Fibroblast of skin of left quadriceps (primary cell): ENCODE measurements around the gene ELF1.
"Not testable (repeated sequence)": the region's sequence is repeated elsewhere in the genome, so short reads cannot be mapped to it uniquely, and the experiment has no call there.

Source experiments
- DNase-seq, 2 experiments: peaks; one replicate each; pipeline ENCODE4 v3.0.0-alpha.2; 2013; ENCODE audit warnings: low read depth in 2 of 2

Gene ELF1

DNA sequence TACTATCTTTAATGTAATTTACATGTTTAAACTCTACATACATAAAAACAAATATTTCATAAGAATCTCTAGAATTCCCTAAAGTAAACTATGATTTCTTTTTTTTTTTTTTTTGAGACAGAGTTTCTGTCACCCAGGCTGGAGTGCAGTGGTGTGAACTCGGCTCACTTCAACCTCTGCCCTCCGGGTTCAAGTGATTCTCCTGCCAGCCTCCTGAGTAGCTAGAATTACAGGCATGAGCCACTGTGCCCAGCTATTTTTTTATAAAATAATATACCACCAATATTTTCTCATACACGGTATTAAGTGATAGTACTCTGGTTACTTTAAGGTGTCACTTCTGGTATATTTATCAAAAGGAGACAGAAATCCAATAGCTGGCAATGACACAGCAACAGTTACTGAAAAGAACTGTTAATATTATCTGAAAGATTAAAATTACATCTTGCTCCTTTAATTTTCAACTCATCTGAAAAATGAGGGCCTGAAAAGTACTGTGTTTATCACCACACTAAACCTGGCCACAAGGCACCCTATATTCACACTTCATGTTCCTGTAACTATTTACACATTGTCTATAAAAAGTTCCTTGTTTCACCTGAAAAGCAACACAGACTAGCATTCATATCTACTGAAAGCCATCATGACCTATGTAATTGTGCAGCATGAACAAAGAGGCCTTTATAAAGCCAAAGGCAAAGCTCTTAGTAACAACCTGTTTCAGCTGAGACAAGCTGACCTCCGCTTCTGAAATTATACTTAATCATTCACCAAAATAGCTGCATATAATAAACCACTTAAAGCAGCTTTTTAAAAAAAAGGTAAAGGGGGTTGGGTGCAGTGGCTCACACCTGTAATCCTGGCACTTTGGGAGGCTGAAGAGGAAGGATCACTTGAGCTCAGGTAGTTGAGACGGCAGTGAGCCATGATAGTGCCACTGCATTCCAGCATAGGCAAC, 123.6 kb downstream of the ELF1 start:
- no peak for DNase-seq

DNA sequence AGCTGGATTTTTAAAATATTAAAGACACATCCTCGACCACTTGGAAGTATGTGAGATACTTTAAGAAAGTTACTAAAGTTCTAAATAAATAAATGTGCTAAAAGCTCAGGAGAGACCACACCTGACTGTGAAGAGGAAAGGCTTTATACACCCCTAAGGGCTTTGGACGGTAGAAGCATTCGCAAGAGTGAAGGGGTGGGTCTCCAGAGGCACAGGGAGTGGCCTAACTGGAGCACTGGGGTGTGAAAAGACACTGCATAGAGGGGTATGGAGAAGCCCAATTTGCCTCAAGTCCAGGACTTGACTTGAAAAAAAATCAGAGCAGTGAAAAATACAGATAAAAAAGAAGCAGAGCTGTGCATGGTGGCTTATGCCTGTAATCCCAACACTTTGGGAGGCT, 125.5 kb downstream of the ELF1 start:
- DNase-seq: not testable (repeated sequence)

DNA sequence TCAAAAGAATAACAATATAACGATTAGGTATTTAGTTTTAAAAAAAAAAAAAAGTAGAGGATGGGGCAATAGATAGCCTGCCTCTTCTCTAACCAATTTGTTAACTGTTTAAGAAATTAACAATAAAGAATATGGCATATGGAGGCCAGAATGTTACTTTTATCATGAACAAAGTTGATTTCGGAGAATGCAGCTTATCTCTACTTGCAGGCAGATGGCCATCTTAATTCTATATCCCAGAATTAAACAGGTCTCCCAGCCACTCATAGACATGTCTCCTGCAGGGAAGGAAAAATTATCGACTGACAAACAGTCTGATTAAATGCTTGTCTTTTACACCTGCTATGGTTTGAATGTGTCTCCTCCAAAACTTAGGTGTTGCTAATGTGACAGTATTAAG, 133.1 kb downstream of the ELF1 start:
- DNase-seq: no peak

DNA sequence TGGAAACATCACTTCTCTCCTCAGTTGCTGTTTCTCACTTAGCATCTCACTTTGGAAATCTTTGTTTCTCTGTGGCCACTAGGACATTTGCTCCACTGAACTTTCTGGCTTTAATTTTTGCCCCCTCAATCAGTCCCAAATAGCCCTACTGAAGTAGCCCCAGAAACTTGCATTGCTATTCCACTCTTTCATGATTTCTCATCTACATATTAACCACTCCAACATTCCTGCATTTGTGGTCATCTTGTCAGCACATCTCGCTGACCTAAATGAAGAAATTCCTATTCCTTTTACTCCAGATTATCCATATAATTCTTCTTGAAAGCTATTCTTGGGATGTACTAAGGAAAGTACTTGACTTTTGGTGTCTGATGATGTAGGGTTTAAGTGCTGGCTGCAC, 134.9 kb downstream of the ELF1 start:
- not testable (repeated sequence) for DNase-seq
